IPS-20b (cell line): ENCODE measurements around the gene ARHGAP26.
"Not testable (repeated sequence)": the region's sequence is repeated elsewhere in the genome, so short reads cannot be mapped to it uniquely, and the experiment has no call there.

Experiments used
- H3K27ac ChIP-seq: one replicate; pipeline ENCODE4 v1.5.1; 2013; ENCODE audit warnings: low read length
- H3K27me3 ChIP-seq: 2 replicates; pipeline ENCODE4 v1.6.1; 2013; ENCODE audit warnings: mild to moderate bottlenecking, low read length, inconsistent platforms; ENCODE audit not compliant: insufficient read depth
- H3K36me3 ChIP-seq: 2 replicates; pipeline ENCODE4 v1.6.1; 2013; ENCODE audit warnings: low read depth, mild to moderate bottlenecking, inconsistent platforms, low read length, moderate library complexity; ENCODE audit not compliant: insufficient read depth
- H3K4me1 ChIP-seq: 2 replicates; pipeline ENCODE4 v1.6.1; 2013; ENCODE audit warnings: mild to moderate bottlenecking, control low read depth, inconsistent platforms, low read length, moderate library complexity; ENCODE audit not compliant: insufficient read depth
- H3K4me3 ChIP-seq: 2 replicates; pipeline ENCODE4 v1.5.1; 2013; ENCODE audit warnings: mild to moderate bottlenecking, low read length, inconsistent platforms
- H3K9ac ChIP-seq: 2 replicates; pipeline ENCODE4 v1.6.1; 2013; ENCODE audit warnings: low read depth, mild to moderate bottlenecking, inconsistent platforms, low read length, moderate library complexity
- H3K9me3 ChIP-seq: 2 replicates; pipeline ENCODE4 v1.6.1; 2013; ENCODE audit warnings: mild to moderate bottlenecking, low read depth, low read length, inconsistent platforms; ENCODE audit not compliant: insufficient read depth

Gene ARHGAP26

DNA sequence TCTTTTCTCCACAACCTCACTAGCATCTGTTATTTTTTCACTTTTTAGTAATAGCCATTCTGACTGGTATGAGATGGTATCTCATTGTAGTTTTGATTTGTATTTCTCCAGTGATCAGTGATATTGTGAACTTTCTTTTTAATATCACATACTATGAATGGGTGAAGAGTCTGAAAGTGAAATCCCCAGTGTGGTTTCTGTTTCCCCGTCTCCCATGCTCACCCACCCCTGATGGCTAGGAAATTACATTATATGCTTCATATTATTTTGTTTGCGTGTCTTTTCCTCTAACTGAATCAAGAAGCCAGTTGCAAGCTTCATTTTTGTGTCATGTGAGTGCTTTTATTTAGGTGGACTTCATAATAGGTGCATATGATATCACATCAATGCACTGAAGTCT is 171.1 kb downstream of the ARHGAP26 start:
- Histone ChIP-seq H3K27me3 (no peaks in the 10 kb centered on the region), H3K4me3 (no peak overlapping the region), H3K4me1 (no peaks in the 10 kb centered on the region), H3K9ac (no peak overlapping the region), H3K27ac (no peak overlapping the region), H3K36me3 (no peaks in the 10 kb centered on the region), H3K9me3 (no peaks in the 10 kb centered on the region)

DNA sequence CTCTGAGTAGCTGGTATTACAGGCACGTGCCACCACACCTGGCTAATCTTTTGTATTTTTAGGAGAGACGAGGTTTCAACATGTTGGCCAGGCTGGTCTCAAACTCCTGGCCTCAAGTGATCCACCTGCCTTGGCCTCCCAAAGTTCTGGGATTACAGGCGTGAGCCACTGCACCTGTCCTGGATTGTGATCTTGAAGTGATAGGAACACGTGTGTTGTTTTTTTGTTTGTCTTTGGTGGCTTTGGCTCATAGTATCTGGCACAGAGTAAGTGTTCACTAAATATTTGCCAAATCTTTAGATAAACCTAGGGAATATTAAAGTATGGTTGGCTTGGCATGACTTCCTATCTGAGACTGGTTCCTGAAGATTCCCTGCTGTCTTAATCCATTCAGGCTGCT is 172.7 kb downstream of the ARHGAP26 start:
- no peak overlapping the region for H3K27ac ChIP-seq
- no peak overlapping the region for H3K4me3 ChIP-seq
- H3K9me3 ChIP-seq: no peaks in the 10 kb centered on the region
- H3K4me1 ChIP-seq: no peaks in the 10 kb centered on the region
- no peaks in the 10 kb centered on the region for H3K36me3 ChIP-seq
- no peaks in the 10 kb centered on the region for H3K27me3 ChIP-seq
- H3K9ac ChIP-seq: no peak overlapping the region

DNA sequence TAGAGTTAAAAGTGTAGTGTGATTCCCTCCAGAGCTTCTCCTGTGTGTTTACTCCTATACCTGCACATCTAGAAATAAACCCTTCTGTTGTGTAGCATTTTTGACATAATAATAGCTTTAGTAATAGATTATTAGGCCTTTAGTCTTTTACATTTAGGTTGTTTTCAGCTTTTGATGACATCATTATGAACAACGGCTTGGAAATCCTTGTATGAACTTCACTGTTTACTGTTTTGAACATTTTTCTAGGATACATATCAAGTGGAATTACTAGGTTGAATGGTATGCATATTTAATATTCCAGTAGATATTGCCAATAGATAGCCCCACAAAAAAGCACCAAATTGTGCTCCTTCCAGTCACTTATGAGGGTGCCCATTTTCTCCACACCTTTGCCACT is 174.0 kb downstream of the ARHGAP26 start:
- H3K9ac ChIP-seq: no peak overlapping the region
- H3K4me3 ChIP-seq: no peak overlapping the region
- H3K9me3 ChIP-seq: no peaks in the 10 kb centered on the region
- H3K27ac ChIP-seq: no peak overlapping the region
- no peaks in the 10 kb centered on the region for H3K36me3 ChIP-seq
- H3K27me3 ChIP-seq: no peaks in the 10 kb centered on the region
- no peaks in the 10 kb centered on the region for H3K4me1 ChIP-seq

DNA sequence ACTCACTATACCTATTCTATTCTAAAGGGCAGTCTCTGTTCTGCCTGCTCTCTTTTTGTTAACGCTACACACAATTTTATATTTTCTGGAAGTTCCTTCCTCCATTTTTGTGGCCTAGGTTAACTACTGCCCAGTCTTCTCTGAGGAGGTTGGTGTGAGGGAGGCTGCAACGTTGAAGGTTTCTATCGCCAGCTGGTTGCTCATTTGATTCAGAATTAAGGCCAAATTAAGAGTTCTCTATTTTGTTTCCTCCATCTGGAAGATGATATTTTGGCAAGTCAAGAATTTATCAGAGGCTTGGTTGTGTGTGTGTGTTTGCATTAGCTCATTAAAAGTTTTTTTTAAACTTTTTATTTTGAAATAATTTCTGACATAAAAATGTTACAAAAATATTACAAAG is 175.1 kb downstream of the ARHGAP26 start:
- H3K36me3 ChIP-seq: no peaks in the 10 kb centered on the region
- H3K27ac ChIP-seq: no peak overlapping the region
- no peaks in the 10 kb centered on the region for H3K4me1 ChIP-seq
- H3K9me3 ChIP-seq: no peaks in the 10 kb centered on the region
- no peak overlapping the region for H3K9ac ChIP-seq
- no peaks in the 10 kb centered on the region for H3K27me3 ChIP-seq
- H3K4me3 ChIP-seq: no peak overlapping the region

DNA sequence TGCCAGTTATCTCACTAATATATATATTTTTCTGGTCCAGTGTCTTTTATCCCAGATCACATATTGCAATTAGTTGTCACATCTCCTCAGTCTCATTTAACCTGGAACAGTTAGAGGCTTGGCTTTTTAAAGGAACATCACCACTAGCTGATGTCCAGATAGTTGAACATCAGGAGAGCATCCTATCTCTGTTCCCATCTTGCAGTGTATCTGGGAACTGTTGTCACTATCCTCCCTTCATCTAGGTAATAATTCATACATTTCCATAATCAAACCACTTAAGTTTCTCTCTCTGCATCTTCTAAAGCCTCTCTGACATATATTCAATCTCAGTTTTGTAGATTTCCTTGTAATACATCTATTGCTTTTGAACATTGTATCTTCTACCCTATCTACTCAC is 175.7 kb downstream of the ARHGAP26 start:
- H3K27ac ChIP-seq: no peak overlapping the region
- no peaks in the 10 kb centered on the region for H3K36me3 ChIP-seq
- no peaks in the 10 kb centered on the region for H3K9me3 ChIP-seq
- no peak overlapping the region for H3K9ac ChIP-seq
- no peaks in the 10 kb centered on the region for H3K4me1 ChIP-seq
- no peaks in the 10 kb centered on the region for H3K27me3 ChIP-seq
- no peak overlapping the region for H3K4me3 ChIP-seq

DNA sequence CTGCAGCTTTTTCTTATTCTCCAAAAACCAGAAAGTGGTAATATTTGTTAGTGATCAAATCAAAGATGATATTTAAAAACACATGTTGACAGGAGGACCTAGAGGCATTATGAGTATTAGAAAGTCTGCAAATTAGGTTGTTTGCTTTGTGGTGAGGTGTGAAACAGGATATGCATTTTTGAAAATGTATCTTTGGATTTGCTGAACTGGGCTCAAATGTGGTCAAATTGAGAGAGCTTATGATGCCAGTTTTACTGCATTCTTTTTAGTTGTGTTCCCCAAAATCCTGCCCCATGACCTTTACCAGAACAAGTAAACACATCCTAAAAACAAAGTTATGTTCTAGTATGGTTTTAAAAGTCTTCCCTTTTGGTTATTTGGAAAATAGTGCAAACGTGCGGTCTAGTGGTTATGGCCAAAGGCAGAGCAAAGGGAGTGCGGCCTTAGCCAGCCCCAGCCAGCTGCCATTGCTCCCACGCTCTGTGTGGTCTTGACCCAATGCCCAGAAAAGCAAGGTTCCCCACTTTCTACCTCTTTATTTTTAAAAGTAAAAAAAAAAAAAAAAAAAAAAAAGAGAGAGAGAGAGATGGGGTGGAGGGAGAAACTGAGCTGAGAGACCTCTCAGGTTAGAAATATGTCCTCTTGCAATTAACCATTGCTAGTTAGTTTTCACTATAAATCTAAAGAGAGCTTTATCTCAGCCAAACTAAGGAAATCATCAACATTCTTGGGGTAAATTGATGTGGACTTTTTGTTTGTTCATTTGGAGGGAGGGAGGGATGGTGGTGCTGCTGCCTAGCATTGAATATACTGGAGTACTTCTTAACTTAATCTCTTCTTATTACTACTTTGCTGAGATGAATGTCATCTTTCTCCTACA is 176.6 kb downstream of the ARHGAP26 start:
- Histone ChIP-seq H3K27ac (no peak overlapping the region), H3K27me3 (no peaks in the 10 kb centered on the region), H3K9ac (no peak overlapping the region), H3K9me3 (no peaks in the 10 kb centered on the region), H3K36me3 (no peaks in the 10 kb centered on the region), H3K4me1 (no peaks in the 10 kb centered on the region), H3K4me3 (no peak overlapping the region)

DNA sequence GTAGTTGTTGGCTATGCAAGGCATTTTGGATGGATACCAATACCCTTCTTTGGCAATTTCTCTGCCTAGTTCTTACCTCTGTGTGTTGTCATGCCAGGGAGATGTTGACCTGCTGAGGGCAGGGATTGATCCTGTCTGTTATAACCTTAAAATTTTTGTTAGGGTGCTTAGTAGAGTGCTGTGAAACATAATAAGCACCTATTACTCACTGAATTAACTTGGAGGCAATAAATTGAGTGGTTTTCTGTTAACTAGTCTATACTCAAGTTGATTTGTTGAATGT is 177.2 kb downstream of the ARHGAP26 start:
- Histone ChIP-seq H3K36me3 (no peaks in the 10 kb centered on the region), H3K27me3 (no peaks in the 10 kb centered on the region), H3K4me1 (no peaks in the 10 kb centered on the region), H3K9me3 (no peaks in the 10 kb centered on the region), H3K4me3 (no peak overlapping the region), H3K9ac (no peak overlapping the region), H3K27ac (no peak overlapping the region)

DNA sequence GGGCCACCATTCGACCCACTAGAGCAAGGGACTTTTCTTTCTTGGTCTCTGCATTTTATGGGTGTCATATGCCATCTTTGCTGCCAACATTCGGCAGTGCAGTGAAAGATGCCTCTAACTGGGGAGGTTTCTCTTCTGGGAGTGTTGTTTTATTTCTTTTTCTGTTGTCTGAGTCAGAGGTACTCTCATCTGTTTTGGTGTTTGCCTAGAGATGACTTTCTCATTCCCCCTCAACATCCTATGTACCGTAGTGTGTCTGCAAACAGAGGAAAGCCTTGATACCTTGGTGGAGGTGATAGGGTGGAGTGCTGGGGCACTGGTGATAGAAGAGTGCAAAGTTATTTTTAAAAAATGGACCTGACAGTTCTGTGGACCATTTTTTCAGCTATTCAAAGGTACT is 182.1 kb downstream of the ARHGAP26 start:
- no peak overlapping the region for H3K4me3 ChIP-seq
- H3K36me3 ChIP-seq: no peaks in the 10 kb centered on the region
- no peaks in the 10 kb centered on the region for H3K27me3 ChIP-seq
- H3K9me3 ChIP-seq: no peaks in the 10 kb centered on the region
- no peak overlapping the region for H3K9ac ChIP-seq
- no peak overlapping the region for H3K27ac ChIP-seq
- H3K4me1 ChIP-seq: no peaks in the 10 kb centered on the region

DNA sequence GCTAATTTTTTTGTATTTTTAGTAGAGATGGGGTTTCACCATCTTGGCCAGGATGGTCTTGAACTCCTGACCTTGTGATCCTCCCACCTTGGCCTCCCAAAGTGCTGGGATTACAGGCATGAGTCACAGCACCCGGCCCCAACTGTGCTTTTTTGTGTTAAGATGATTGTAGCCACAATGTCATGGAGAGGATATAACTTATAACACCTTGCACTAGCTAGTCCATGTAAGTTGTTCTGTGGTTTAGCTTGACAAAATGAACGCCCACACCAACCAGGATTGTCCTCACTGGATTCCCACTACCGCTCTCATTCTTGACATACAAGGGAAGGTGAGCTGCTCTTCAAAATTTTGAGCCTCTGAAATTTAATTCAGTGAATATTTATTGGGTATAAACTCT is 182.7 kb downstream of the ARHGAP26 start:
- H3K4me3 ChIP-seq, H3K27me3 ChIP-seq, H3K4me1 ChIP-seq, H3K9me3 ChIP-seq, H3K27ac ChIP-seq, H3K36me3 ChIP-seq, H3K9ac ChIP-seq: not testable (repeated sequence)

DNA sequence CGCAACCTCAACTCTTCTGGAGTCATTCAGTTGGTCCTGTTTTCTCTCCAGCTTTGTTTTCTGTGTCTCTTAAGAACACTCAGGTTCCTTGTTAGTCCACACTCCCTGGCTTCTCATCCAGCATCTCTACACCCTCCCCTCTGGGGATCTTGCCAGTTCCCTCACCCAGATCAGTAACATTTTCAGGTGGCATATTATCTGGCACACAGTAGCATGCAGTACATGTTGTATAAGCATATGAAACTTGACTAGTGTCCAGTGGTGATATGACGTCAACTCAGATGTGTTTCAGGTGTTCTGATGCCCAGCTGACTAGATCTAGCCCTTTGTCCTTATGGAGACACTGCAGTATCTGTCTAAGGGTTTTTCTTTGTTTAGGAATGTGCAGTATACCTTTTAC is 184.3 kb downstream of the ARHGAP26 start:
- Histone ChIP-seq H3K36me3 (no peaks in the 10 kb centered on the region), H3K4me1 (no peaks in the 10 kb centered on the region), H3K9me3 (no peaks in the 10 kb centered on the region)

DNA sequence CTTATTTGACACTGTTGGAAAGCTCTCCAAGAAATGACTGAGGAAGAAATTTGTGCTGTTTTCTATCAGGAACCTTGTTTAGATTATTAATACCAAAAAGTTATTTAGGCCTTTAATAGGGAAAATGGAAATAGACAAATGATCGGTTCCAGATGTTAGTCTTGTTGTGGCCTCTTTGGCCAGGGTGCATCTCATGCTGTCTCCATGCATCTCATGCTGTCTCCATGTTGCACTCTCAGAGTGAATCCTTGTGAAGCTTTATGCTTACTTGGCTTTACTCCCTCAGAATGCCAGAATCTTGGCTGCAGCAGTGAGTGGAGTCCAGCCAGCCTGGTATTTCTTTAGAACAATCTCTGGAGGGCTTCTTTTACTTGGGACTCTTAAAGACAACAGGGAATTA is 185.5 kb downstream of the ARHGAP26 start:
- H3K9me3 ChIP-seq: no peaks in the 10 kb centered on the region
- no peak overlapping the region for H3K9ac ChIP-seq
- no peaks in the 10 kb centered on the region for H3K27me3 ChIP-seq
- H3K4me1 ChIP-seq: no peaks in the 10 kb centered on the region
- H3K4me3 ChIP-seq: no peak overlapping the region
- no peak overlapping the region for H3K27ac ChIP-seq
- no peaks in the 10 kb centered on the region for H3K36me3 ChIP-seq

More for the DNA sequence above, 184.3 kb downstream of the ARHGAP26 start:
- no peaks in the 10 kb centered on the region for H3K27me3 ChIP-seq
- H3K4me3 ChIP-seq: no peak overlapping the region
- no peak overlapping the region for H3K27ac ChIP-seq
- no peak overlapping the region for H3K9ac ChIP-seq

DNA sequence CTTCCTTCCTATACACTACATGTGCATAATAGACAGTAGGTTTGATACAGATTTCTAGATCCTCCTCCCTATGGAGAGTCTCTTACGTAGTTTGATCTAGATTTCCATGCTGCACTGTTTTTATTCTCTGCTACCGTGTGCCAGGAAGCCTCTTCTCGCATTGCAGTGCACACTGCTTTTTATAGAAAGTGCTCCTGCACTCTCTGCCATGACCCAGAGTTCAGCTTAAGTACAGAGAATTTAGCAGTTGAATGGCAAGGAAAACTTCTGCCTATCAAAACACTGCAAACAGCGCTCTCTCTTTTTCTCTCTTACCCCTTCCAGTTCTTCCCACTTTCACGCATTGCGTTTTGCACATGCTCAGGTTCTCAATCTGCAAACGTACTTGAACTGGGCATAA is 187.4 kb downstream of the ARHGAP26 start:
- H3K4me1 ChIP-seq: no peaks in the 10 kb centered on the region
- no peaks in the 10 kb centered on the region for H3K27me3 ChIP-seq
- H3K9me3 ChIP-seq: no peaks in the 10 kb centered on the region
- H3K9ac ChIP-seq: no peak overlapping the region
- H3K4me3 ChIP-seq: no peak overlapping the region
- no peak overlapping the region for H3K27ac ChIP-seq
- no peaks in the 10 kb centered on the region for H3K36me3 ChIP-seq
